GOT3 (cell line): ENCODE measurements around the gene CSNK1E.
A peak's percentile ranks its signal among the peaks of the same experiment; 100 is the strongest.
"Not testable (repeated sequence)": the region's sequence is repeated elsewhere in the genome, so short reads cannot be mapped to it uniquely, and the experiment has no call there.

Experiments
- DNase-seq: peaks from one replicate; lab custom pipeline; 2025; ENCODE audit warnings: mixed read lengths; lab: John Stamatoyannopoulos, UW

The CSNK1E gene

DNA sequence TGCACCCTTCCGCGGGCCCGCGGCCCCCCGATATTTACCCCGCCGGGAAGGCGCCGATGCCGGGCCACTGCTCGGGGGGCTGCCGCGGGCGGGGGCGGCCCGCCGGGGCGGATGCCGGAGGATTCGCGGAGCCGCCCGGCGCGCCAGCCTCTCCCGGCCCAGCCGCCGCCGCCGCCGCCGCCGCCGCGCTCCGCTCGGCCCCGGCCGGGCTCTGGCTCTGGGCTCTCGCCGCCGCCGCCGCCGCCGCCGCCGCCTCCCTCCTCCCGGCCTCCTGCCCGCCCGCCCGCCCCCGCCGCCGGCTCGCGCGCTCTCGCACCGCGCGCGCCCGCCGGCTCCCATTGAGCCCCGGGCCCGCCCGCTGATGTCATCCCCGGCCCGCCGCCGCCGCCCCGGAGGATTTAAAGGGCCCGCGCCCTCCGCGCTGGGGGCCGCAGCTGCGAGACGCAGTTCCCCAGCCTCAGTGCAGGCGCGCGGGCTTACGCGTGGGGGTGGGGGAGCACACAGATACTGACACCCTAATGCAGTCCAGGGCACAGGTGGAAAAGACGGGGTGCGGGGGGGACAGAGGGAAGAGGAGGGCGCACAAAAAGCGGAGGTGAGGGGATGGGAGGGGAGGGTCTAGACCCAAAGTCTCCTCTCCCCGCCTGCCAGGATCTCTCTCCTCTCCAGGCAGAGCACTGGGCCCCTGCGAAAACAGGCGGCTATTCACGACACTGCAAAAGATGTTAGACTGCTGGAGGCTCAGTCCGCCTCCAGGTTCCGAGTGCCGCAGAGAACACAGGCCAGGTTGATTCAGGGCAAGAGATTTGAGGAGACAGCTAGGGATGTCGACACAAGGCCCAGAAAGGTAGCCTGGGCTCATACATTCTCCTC is at the start of gene CSNK1E:
CSNK1E (minus strand) TSS at position 312 of the 873 bp plus-strand sequence. CDS start 3,276 bp downstream, outside the sequence.
- DNase-seq = peak; percentile 22

- not testable (repeated sequence) for DNase-seq
Measured at GRCh38 chr22:38365829-38366228, 48.6 kb upstream of the CSNK1E start.

- not testable (repeated sequence) for DNase-seq
Measured at GRCh38 chr22:38365174-38365573, 47.9 kb upstream of the CSNK1E start.

DNA sequence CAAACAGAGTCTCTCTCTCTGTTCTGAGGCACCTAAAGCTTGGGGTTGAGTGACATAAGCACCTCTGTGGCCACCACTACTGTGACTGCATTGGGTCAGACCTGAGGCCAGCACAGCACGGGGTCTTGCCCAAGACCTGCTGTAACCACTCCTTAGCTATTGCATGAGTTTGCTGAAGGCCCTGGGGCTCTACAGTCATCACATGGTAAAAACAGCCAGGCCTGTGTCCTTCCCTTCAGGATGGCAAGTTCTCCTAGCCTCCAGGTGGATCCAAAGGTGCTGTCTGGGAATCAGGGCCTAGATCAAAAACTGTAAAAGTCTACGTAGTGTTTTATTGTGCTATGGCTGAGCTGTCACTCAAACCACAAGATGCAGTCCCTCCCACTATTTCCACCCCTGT is 43.3 kb upstream of the CSNK1E start:
- DNase-seq = not testable (repeated sequence)

DNA sequence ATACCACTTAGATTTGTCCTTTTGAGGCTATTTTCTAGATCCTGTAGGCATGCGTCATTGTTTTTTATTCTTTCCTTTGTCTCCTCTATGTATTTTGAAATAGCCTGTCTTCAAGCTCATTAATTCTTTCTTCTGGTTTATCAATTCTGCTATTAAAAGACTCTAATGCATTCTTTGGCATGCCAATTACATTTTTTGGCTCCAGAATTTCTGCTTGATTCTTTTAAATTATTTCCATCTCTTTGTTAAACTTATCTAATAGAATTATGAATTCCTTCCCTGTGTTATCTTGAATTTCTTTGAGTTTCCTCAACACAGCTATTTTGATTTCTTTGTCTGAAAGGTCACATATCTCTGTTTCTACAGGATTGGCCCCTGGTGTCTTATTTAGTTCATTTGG is 42.6 kb upstream of the CSNK1E start:
- not testable (repeated sequence) for DNase-seq

GRCh38 chr22:38357971-38358370 is 40.7 kb upstream of the CSNK1E start:
- DNase-seq = not testable (repeated sequence)

DNA sequence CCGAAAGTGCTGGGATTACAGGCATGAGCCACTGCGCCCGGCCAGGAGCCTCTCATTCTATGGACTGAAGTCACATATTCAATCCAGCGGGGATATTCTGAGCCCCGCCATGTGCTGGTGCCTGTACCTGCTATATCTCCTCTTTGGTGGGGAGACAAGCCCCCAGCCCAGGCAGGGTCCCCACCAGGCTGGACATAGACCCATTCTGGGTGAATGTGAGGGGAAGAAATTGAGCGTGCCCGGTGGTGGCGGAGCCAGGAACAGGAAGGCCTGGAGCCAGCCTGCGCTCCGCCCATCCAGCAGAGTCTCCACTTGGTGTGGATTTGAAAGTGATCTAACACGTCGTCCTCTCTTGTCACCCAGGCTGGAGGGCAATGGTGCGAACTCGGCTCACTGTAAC is 38.0 kb upstream of the CSNK1E start:
- DNase-seq = no peak

DNA sequence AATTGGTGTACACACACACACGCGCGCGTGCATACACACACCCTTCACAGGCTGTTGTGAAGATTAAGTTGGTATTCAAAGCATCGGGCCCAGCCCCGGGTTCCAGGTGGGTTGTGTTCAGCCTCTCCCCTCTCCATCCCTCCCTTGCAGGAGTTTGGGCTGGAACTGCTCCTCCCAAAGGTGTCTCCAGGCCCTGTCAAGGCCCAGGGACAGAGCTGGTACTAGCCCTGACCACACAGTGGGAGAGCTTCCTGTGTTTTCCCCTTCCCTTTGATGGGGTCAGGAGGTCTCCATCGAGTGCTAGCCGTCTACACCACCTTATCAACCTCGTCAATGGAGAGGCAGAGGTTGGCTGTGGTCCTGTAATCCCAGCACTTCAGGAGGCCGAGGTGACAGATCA is 36.5 kb upstream of the CSNK1E start:
- no peak for DNase-seq

- peak; percentile 5 for DNase-seq
Measured at GRCh38 chr22:38353142-38353629, 36.0 kb upstream of the CSNK1E start.

- no peak for DNase-seq
Measured at GRCh38 chr22:38352436-38352835, 35.2 kb upstream of the CSNK1E start.

DNA sequence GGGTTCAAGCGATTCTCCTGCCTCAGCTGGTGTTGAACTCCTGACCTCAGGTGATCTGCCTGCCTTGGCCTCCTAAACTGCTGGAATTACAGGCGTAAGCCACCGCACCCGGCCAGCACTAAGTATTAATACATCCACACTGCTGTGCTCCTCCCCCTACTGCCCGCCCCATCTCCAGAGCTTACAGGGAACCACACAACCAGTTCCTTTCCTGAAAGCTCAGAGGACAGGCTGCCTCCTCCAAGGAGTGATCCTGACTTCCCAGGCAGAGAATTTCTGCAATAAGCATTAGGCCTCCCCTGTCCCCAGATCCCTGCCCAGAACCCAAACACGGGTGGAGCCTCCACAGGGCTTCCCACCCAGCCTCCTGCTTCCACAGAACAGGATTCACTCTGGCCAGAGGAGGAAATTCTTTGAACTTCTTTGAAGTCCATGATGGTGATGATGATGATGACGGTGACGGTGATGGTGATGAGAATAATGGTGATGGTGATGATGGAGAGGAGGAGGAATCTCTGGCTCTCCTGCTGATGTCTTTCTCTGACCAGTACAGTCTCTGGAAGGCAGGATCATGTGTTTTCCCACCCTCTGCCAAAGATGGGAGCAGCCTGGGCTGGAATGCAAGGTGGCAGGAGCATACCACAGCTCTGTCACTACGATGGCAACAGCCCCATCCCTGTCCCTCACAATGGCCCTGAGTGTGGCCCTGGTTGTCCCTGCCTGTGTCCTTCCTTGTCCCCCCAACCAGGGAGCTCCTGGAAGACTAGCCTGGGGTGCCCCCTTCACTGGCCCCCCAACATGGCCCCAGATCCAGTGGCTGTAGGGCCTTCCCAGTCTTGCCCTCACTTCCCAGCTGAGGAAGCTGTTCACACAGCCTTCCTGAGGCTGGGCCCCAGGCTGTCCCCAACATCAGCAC is 33.5 kb upstream of the CSNK1E start:
- no peak for DNase-seq

GRCh38 chr22:38348751-38349496 is 31.7 kb upstream of the CSNK1E start:
- no peak for DNase-seq

DNA sequence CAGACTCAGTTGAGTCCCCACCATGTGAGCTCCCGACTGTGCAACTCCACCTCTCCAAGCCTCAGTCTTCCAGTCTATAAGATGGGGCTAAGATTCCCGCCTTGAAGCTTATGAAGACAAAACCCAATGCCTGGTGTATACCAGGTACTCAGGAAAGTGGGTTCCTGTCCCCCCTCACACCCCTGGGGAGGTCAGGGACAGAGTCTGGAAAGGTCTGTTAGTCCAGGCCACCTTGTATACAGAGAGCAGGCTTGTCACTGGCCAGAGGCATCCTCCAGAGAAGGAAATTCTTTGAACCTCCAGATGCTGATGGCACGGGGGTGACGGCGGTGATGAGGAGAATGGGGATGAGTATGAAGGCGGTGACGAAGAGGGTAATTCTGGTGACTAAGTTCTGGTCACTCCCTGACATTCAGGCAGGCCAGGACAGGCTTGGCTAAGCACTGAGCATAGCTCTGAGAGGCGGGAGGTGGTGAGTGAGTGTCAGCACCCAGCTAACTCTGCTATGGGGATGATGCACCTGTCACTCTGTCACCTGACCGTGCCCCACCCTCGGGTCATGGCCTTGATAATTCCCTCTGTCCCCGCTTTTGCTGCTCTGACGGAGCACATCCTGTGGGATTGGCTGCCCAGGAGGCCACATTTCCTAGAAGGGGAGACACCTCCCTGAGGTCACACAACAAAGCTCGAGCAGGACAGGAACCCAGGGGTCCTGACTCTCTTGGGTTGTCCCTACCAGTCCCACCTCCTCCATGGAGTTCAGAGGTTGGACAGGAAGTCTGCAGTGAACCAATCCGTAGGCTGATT is 30.9 kb upstream of the CSNK1E start:
- DNase-seq = no peak

- no peak for DNase-seq
Measured at GRCh38 chr22:38347181-38347943, 30.1 kb upstream of the CSNK1E start.

DNA sequence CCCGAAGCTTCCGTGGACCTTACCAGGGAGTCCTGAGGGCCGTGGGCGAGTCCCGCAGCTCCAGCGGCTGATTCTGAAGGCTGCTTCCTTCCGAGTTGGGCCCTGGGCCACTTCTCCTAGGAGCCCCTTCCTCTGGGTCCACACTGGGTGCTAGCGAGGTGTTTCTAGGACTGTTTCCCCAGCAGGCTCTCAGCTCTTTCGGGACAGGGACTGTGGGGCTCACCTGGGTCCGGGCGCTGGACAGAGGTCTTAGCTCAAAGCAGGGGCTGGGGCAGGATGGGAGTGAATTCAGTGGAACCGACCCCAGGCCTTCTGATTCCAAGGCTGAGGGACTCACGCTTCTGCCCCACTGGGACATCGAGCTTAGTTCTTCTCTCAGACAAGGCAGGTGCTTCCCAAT is 29.3 kb upstream of the CSNK1E start:
- DNase-seq = no peak

- no peak for DNase-seq
Measured at GRCh38 chr22:38345782-38346181, 28.5 kb upstream of the CSNK1E start.

DNA sequence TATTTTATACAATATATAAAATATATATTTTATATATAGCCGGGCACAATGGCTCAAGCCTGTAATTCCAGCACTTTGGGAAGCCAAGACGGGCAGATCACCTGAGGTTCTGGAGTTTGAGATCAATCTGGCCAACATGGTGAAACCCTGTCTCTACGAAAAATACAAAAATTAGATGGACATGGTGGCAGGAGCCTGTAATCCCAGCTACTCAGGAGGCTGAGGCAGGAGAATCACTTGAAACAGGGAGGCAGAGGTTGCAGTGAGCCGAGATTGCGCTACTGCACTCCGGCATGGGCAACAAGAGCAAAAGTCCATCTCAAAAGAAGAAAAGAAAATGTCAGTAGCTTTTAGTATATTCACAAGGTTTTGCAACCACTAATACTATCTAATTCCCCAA is 22.7 kb upstream of the CSNK1E start:
- not testable (repeated sequence) for DNase-seq

GRCh38 chr22:38338772-38339379 is 21.6 kb upstream of the CSNK1E start:
- no peak for DNase-seq

- DNase-seq = no peak
Measured at GRCh38 chr22:38336699-38337098, 19.5 kb upstream of the CSNK1E start.

DNA sequence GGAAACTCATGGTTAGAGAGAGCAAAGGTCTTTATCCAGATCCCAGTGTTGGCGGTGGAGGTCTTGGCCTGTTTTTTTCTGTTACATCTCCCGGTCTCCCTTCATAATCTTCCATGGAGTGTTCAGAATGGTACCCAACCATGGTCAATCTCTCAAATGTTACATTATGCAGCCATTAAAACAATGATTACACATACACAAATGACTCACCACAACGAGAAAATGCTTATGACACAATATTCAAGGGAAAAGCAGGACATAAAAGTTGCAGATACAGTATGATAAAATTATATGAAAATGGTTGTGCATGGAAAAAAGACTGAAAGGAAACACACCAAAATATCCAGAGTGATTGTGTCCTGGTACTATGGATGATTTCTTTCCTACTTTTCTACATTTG is 17.8 kb upstream of the CSNK1E start:
- no peak for DNase-seq
